ENCODE results near the gene SMAP2. TPM values are rescaled to one million over a fixed set of nuclear protein-coding genes. Genes with fewer than 3 reads are reported as not detected.

SMAP2 gene
- total RNA-seq, 1 experiment from 2014 or later, result 23.2 TPM

Other genes starting within 250 kb of the SMAP2 start
- 9.0 and 10.7 TPM in 2 replicates for gene RLF, start 212.3 kb upstream of the SMAP2 start, total RNA-seq (2014; rRNA removed; shearing (Covaris generic))
- not detected in 2 replicates for gene TMCO2, start 125.8 kb upstream of the SMAP2 start, total RNA-seq (2014; rRNA removed; shearing (Covaris generic))
- 46.8 and 55.7 TPM in 2 replicates for gene ZMPSTE24, start 115.5 kb upstream of the SMAP2 start, total RNA-seq (2014; rRNA removed; shearing (Covaris generic))
- 0.07 and 0.43 TPM in 2 replicates for gene COL9A2, start 56.4 kb upstream of the SMAP2 start, total RNA-seq (2014; rRNA removed; shearing (Covaris generic))
- 4.0 and 5.0 TPM in 2 replicates for gene ZFP69B, start 76.7 kb downstream of the SMAP2 start, total RNA-seq (2014; rRNA removed; shearing (Covaris generic))
- gene ZFP69, start 103.6 kb downstream of the SMAP2 start, total RNA-seq (2014; rRNA removed; shearing (Covaris generic)), result 4.0 and 4.5 TPM in 2 replicates
- gene EXO5, start 135.0 kb downstream of the SMAP2 start, total RNA-seq (2014; rRNA removed; shearing (Covaris generic)), result 3.1 and 5.2 TPM in 2 replicates
- 5.5 and 5.8 TPM in 2 replicates for gene ZNF684, start 157.9 kb downstream of the SMAP2 start, total RNA-seq (2014; rRNA removed; shearing (Covaris generic))